ENCODE data around the gene HMG20B.

Gene HMG20B

DNA sequence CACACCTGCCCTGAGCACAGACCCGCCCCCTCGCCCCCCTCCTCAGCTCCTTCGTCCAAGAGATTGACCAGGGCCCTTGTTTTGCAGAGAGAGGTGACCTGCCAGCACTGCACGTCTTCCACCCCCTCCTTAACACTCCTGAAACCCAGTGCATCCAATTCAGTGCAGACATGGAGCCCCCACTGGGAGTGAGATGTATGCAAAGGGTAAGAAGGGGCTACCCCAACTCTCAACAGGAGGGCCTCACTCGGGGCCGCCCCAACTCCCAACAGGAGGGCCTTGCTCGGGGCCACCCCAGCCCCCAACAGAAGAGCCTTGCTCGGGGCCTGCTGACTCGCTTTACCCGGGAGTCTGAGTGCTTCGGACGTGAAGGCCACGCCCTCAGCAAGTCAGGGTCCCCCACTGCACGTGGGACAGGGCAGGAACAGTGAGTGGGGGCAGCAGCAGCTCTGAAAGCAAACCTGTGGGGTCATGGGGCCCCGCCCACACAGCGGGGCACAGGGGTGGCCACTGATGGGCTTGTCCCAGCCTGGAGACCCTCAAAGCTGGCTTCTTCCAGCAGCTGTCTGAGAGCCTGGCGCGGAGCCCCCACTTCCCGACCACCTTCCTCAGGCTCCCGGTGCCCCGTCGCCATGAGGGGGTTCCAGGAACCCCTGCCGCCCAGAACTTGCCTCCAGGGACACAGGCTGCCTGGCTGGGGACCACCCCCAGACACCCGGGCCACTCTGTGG lies 48.2 kb downstream of the HMG20B start:
- DNase-seq (ENCODE audit: low spot score): no peak

DNA sequence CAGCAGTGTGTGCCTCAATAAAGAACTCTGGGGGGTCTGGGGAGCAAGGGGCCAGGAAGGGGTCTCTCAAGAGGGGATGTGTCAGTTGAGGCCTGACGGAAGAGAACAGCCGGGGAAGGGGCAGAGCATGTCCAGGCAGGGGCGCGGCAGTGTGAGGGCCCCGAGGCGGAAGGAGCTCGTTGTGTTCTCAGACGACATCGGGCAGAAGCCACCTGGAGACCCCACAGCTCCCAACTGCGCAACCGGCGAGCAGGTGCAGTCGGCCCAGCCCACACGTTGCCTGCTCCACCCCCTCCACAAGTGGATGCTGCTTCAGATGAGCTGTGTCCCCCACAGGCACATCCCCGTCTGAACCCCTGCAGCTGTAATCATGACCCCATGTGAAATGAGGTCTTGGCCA lies 48.9 kb downstream of the HMG20B start:
- DNase-seq (ENCODE audit: low spot score): no peak

DNA sequence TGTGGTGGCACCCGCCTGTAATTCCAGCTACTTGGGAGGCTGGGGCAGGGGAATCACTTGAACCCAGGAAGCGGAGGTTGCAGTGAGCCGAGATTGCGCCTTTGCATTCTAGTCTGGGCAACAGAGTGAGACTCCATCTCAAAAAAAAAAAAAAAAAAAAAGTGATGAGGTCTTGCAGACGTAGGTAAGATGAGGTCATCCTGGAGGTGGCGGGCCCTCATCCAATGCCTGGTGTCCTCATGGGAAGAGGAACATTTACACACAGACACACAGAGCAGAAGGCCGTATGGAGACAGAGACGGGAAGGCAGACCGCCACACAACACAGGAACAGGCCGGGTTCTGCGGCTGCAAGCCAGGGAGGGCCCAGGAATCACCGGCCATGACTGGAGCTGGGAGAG lies 49.5 kb downstream of the HMG20B start:
- no peak for DNase-seq (ENCODE audit: low spot score)

DNA sequence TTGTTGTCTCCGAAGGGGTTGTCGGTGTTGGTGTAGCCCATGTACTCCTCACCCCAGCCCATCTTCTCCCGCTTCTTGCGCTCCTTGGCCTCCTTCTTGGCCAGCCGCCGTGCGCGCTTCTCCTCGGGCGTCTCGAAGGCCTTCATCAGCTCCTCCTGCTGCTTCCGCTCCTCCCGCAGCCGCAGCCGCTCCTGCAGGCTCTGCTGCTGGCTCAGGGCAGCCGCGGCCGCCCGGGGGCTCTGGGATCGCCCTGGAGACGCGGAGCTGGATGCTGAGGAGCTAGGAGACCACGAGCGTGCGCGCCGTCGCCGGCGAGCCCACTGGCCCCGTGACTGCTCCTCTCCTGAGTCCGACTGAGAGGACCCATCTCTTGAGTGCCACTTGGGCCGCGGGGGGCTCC lies 51.0 kb downstream of the HMG20B start:
- no peak for DNase-seq (ENCODE audit: low spot score)

DNA sequence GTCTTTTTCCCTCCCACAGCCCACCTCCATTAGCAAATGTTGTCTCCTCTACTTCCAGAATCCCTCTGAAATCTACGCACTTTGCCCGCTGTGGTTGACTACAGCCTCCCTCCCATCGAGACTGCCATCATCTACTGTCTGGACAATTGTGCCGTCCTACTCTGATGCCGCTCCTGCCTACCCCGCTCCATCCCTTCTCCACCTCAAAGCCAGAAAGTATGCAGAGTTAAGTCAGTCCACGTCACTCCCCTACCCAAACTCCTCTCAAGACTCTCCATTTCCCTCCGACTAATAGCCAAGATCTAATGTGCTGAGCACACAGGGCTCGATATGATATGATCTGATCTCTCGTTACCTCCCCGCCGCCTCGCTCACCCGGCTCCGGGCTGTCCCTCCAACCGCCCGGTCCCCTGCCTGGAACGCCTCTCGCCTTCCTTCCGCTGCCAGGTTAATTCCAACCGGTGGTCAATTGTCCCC lies 53.3 kb downstream of the HMG20B start:
- no peak for DNase-seq (ENCODE audit: low spot score)

DNA sequence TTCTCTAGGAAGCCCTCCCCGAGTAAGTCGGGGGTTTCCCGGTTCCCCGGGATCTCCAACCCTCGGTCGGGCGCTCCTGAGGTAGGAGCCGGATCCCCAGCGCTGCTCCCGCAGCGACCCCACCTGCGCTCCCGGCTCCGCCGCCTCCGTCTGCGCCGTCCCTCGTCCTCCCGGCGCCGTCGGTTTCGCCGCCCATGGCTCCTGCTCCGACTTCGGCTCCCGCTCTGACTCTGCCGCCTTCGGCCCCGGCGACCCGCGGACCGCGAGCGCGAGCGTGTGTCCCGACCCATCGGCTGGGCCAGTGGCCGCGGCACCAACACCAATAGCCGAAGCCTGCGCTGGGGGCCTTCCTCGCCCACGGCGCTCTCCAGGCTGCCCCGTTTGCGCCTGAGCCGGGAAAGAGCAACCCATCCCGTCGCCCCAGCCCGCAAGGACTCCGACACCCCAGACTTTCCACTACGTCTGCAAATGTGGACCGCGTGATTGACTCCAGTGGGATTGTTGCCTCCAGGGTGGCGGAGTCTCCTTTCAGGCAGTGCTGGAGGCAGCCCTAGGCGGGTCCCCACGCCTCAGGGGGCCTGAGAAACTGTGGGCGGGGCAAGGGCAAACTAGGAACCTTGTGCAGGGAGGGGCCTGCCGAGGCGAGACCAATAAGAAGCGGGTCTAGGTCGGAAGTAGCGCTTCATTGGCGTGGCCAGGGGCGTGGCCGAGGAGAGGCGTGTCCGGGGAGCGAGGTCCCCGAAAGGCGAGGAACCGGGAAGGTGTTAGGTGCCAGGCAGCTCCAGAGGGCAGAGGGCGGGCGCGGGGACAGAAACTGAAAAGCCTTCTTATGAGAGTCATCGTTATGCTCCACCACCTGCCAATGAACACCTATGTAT lies 54.0 kb downstream of the HMG20B start, which contains the start of gene CACTIN:
TSS of gene CACTIN (minus strand) at position 318 of the 878 bp plus-strand sequence. CDS start at position 290, 28 bp downstream.
- peak; percentile 99 for DNase-seq (ENCODE audit: low spot score)

DNA sequence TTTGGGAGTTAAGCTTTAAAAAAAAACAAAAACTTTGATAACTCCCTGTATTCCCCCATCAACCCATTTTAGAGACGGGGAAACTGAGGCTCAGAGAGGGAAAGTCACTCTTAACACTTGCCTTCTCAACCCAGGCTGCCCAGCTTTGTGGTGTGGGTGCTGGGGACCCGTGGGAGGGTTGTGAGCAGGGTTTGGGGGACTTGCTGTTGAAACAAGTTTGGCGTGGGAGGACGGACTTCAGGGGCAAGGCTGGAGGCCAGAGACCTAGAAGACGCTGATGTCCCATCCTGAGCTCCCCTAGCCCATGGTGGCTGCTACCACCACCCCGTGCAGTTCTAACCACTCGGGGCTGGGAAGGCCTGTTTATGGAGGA lies 54.6 kb downstream of the HMG20B start:
- DNase-seq (ENCODE audit: low spot score): no peak
